ENCODE data around the gene LENG9.
A peak's percentile ranks its signal among the peaks of the same experiment; 100 is the strongest.
"Not testable (repeated sequence)": the region's sequence is repeated elsewhere in the genome, so short reads cannot be mapped to it uniquely, and the experiment has no call there.

Gene LENG9

GRCh38 chr19:54459282-54460229, 4.0 kb downstream of the LENG9 start:
- no peak for DNase-seq (ENCODE audit: low spot score)

GRCh38 chr19:54458648-54459281, 4.8 kb downstream of the LENG9 start:
- no peak for DNase-seq (ENCODE audit: low spot score)

GRCh38 chr19:54457773-54458647, 5.6 kb downstream of the LENG9 start:
- no peak for DNase-seq (ENCODE audit: low spot score)

- no peak for DNase-seq (ENCODE audit: low spot score)
These were observed 6.9 kb downstream of the LENG9 start for GRCh38 chr19:54456423-54457373.

GRCh38 chr19:54455786-54456422, 7.7 kb downstream of the LENG9 start:
- no peak for DNase-seq (ENCODE audit: low spot score)

- DNase-seq (ENCODE audit: low spot score): no peak
These were observed 8.6 kb downstream of the LENG9 start for GRCh38 chr19:54454781-54455675.

GRCh38 chr19:54453921-54454780, 9.4 kb downstream of the LENG9 start:
- no peak for DNase-seq (ENCODE audit: low spot score)

GRCh38 chr19:54452626-54453025, 11.0 kb downstream of the LENG9 start:
- no peak for DNase-seq (ENCODE audit: low spot score)

- DNase-seq (ENCODE audit: low spot score): no peak
These were observed 11.6 kb downstream of the LENG9 start for GRCh38 chr19:54451997-54452396.

- DNase-seq (ENCODE audit: low spot score): no peak
These were observed 12.2 kb downstream of the LENG9 start for GRCh38 chr19:54451331-54451871.

GRCh38 chr19:54449701-54450069, 13.9 kb downstream of the LENG9 start:
- DNase-seq (ENCODE audit: low spot score): no peak

- peak; percentile 97 for DNase-seq (ENCODE audit: low spot score)
These were observed 14.5 kb downstream of the LENG9 start, which contains the start of gene LENG8 for GRCh38 chr19:54448774-54449700. Gene LENG8 (plus strand): TSS chr19:54449199. CDS start chr19:54451345, 2,146 bp downstream.

- peak; percentile 46 for DNase-seq (ENCODE audit: low spot score)
These were observed 15.4 kb downstream of the LENG9 start for GRCh38 chr19:54448040-54448773.

- DNase-seq (ENCODE audit: low spot score): not testable (repeated sequence)
These were observed 17.2 kb downstream of the LENG9 start for GRCh38 chr19:54446349-54446748.

GRCh38 chr19:54444737-54445136, 18.8 kb downstream of the LENG9 start:
- no peak for DNase-seq (ENCODE audit: low spot score)

- no peak for DNase-seq (ENCODE audit: low spot score)
These were observed 22.9 kb downstream of the LENG9 start for GRCh38 chr19:54440641-54441040.
